A673 (cell line): ENCODE measurements around the gene AKAP12. TPM values are rescaled to one million over a fixed set of nuclear protein-coding genes. Genes with fewer than 3 reads are reported as not detected.

Experiments
- BruUV-seq: library from RNA; stranded (reverse); fragments of 400-500 nt; replicated peaks from 2 replicates; lab custom pipeline; 2021; lab: Mats Ljungman, UMichigan
- CTCF ChIA-PET: fragments of 300-600 bp; sonication (Branson Sonifier 250); formaldehyde crosslinking; loops from one replicate; lab custom pipeline; 2022; ENCODE audit warnings: antibody characterized with exemption; lab: Charles Lee
- POLR2A ChIA-PET: fragments of 300-600 bp; sonication (Branson Sonifier 250); formaldehyde crosslinking; loops from one replicate; lab custom pipeline; 2022; ENCODE audit warnings: antibody characterized with exemption; ENCODE audit not compliant: low non-redundant PET; lab: Charles Lee
- DNase-seq: peaks from one replicate; pipeline ENCODE4 v3.0.0-alpha.2; 2015; ENCODE audit warnings: low spot score
- H3K27ac ChIP-seq: fragments of 200-600 bp; sonication (generic); 2 replicates; pipeline ENCODE4 v1.5.1; 2016; ENCODE audit warnings: mixed run types, low read depth, mild to moderate bottlenecking, mixed read lengths, antibody characterized with exemption, low read length; ENCODE audit not compliant: poor library complexity, severe bottlenecking
- H3K27me3 ChIP-seq: fragments of 200-600 bp; sonication (generic); replicated peaks from 2 replicates; pipeline ENCODE4 v1.6.1; 2017; ENCODE audit warnings: mixed run types, low read depth, mild to moderate bottlenecking, mixed read lengths, antibody characterized with exemption, low read length; ENCODE audit not compliant: insufficient read depth, poor library complexity
- H3K36me3 ChIP-seq: fragments of 200-600 bp; sonication (generic); 2 replicates; pipeline ENCODE4 v1.6.1; 2016; ENCODE audit warnings: mixed run types, mild to moderate bottlenecking, mixed read lengths, antibody characterized with exemption, low read length; ENCODE audit not compliant: insufficient read depth, poor library complexity, severe bottlenecking
- H3K4me1 ChIP-seq: fragments of 200-600 bp; sonication (generic); 2 replicates; pipeline ENCODE4 v1.6.1; 2017; ENCODE audit warnings: mixed run types, mild to moderate bottlenecking, mixed read lengths, antibody characterized with exemption, low read length; ENCODE audit not compliant: insufficient read depth, poor library complexity, severe bottlenecking
- H3K4me3 ChIP-seq: fragments of 200-600 bp; sonication (generic); 2 replicates; pipeline ENCODE4 v1.5.1; 2016; ENCODE audit warnings: low read depth, mixed run types, mild to moderate bottlenecking, mixed read lengths, low read length; ENCODE audit not compliant: poor library complexity, severe bottlenecking
- H3K9me3 ChIP-seq: fragments of 200-600 bp; sonication (generic); 2 replicates; pipeline ENCODE4 v1.6.1; 2016; ENCODE audit warnings: mixed run types, low read depth, mild to moderate bottlenecking, mixed read lengths, antibody characterized with exemption, low read length; ENCODE audit not compliant: poor library complexity, severe bottlenecking
- EZH2 ChIP-seq: fragments of 200-600 bp; sonication (generic); IDR thresholded peaks from 2 replicates; pipeline ENCODE4 v1.6.1; 2017; ENCODE audit warnings: borderline replicate concordance, low read depth, mild to moderate bottlenecking, mixed read lengths, antibody characterized with exemption, low read length; ENCODE audit not compliant: poor library complexity, severe bottlenecking
- intact Hi-C: fragments of 100-400 bp; cut with micrococcal nuclease; formaldehyde crosslinking; loops from one replicate; pipeline ENCODE4 v1.10.0; 2022; ENCODE audit not compliant: unreplicated experiment
- total RNA-seq: library from RNA; stranded (reverse); gene quantifications from 2 replicates; pipeline ENCODE4 v1.2.3, GENCODE V29; 2021
- TF ChIP-seq, protein P1 (sequence below): fragments of 300-800, 200-600 bp; sonication (generic); conservative IDR thresholded peaks from 2 replicates; pipeline ENCODE4 v1.5.1; 2017; ENCODE audit warnings: low read depth, mild to moderate bottlenecking, antibody characterized with exemption, low read length, moderate library complexity, mixed read lengths

AKAP12 gene
- total RNA-seq, 1 experiment from 2014 or later: 37.3 TPM

GRCh38 chr6:151338651-151339200, 99.0 kb downstream of the AKAP12 start:
- Histone ChIP-seq H3K36me3 (no peaks in the 10 kb centered on the region), H3K4me1 (peaks cover 19% of the 10 kb centered on the region), H3K9me3 (no peaks in the 10 kb centered on the region), H3K4me3 (no peak overlapping the region), H3K27ac (no peak overlapping the region), H3K27me3 (no peaks in the 10 kb centered on the region)
- TF ChIP-seq, protein P1, sequence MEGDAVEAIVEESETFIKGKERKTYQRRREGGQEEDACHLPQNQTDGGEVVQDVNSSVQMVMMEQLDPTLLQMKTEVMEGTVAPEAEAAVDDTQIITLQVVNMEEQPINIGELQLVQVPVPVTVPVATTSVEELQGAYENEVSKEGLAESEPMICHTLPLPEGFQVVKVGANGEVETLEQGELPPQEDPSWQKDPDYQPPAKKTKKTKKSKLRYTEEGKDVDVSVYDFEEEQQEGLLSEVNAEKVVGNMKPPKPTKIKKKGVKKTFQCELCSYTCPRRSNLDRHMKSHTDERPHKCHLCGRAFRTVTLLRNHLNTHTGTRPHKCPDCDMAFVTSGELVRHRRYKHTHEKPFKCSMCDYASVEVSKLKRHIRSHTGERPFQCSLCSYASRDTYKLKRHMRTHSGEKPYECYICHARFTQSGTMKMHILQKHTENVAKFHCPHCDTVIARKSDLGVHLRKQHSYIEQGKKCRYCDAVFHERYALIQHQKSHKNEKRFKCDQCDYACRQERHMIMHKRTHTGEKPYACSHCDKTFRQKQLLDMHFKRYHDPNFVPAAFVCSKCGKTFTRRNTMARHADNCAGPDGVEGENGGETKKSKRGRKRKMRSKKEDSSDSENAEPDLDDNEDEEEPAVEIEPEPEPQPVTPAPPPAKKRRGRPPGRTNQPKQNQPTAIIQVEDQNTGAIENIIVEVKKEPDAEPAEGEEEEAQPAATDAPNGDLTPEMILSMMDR: no peak
- TF ChIP-seq EZH2: no peak
- intact Hi-C loops: loop anchor here (5.0 kb wide), 1 partner anchor 921 kb away; no protein-coding TSS in a partner anchor
- no TSS peak for BruUV-seq
- DNase-seq: no peak
- POLR2A ChIA-PET: no interaction called here
- CTCF ChIA-PET: no interaction called here

- ChIA-PET CTCF (no interaction called here), POLR2A (no interaction called here)
- intact Hi-C loops: loop anchor here (5.0 kb wide), 1 partner anchor 922 kb away; no protein-coding TSS in a partner anchor
These were observed 99.6 kb downstream of the AKAP12 start for GRCh38 chr6:151339369-151339768.

DNA sequence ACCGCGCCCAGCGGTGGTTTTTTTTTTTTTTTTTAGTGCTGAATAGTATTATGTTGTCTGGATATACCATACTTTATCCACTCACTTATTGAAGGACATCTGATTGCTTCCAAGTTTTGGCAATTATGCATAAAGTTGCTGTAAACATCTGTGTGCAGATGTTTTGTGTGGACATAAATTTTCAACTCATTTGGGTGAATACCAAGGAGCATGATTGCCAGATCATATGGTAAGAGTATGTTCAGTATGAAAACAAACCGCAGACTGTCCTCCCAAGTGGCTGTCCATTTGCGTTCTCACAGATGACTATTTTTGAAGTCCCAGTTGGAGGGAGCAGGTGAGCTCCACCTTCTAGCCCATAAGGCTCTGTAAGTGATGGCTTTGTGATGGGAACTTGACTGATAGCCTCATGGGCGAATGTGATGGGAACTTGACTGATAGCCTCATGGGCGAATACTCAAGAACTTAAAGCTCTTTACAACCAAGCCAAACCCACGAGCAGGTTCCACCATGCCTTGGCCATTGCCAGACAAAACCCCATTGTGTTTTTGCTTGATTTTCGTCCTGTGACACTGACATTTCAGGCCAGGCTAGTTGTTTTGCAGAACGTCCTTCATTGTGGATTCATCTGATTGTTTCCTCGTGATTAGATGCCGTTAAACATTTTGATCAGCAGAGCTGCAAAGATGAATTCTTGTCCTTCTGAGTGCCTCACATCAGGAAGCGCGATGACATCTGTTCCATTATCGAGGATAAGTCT, 100.6 kb downstream of the AKAP12 start:
- no peak for TF ChIP-seq EZH2
- TF ChIP-seq, protein P1: no peak
- no peak for DNase-seq
- intact Hi-C loops: no loop called here
- H3K4me1 ChIP-seq: peaks cover 12% of the 10 kb centered on the region
- POLR2A ChIA-PET: no interaction called here
- CTCF ChIA-PET: interaction anchor here (0.7 kb wide), 1 partner anchor 49 kb away, joined by 4 read pairs; no protein-coding TSS in a partner anchor
- H3K27me3 ChIP-seq: no peaks in the 10 kb centered on the region
- H3K27ac ChIP-seq: no peak overlapping the region
- no peaks in the 10 kb centered on the region for H3K9me3 ChIP-seq
- H3K4me3 ChIP-seq: no peak overlapping the region
- H3K36me3 ChIP-seq: no peaks in the 10 kb centered on the region
- BruUV-seq: no TSS peak

More at GRCh38 chr6:151339369-151339768, 99.6 kb downstream of the AKAP12 start:
- peaks cover 13% of the 10 kb centered on the region for H3K4me1 ChIP-seq
- H3K9me3 ChIP-seq: no peaks in the 10 kb centered on the region
- H3K27me3 ChIP-seq: no peaks in the 10 kb centered on the region
- no TSS peak for BruUV-seq
- TF ChIP-seq, protein P1: no peak
- TF ChIP-seq EZH2: no peak
- no peak overlapping the region for H3K4me3 ChIP-seq
- no peak overlapping the region for H3K27ac ChIP-seq
- H3K36me3 ChIP-seq: no peaks in the 10 kb centered on the region
- no peak for DNase-seq
